ENCODE results near the gene ZNF491. TPM values are rescaled to one million over a fixed set of nuclear protein-coding genes. Genes with fewer than 3 reads are reported as not detected.
A peak's percentile ranks its signal among the peaks of the same experiment; 100 is the strongest.
"Not testable (repeated sequence)": the region's sequence is repeated elsewhere in the genome, so short reads cannot be mapped to it uniquely, and the experiment has no call there.

The ZNF491 gene
- 0.80 and 0.90 TPM in 2 replicates for total RNA-seq (2014; rRNA removed)
- polyA plus RNA-seq (2012) = 0.60 TPM

DNA sequence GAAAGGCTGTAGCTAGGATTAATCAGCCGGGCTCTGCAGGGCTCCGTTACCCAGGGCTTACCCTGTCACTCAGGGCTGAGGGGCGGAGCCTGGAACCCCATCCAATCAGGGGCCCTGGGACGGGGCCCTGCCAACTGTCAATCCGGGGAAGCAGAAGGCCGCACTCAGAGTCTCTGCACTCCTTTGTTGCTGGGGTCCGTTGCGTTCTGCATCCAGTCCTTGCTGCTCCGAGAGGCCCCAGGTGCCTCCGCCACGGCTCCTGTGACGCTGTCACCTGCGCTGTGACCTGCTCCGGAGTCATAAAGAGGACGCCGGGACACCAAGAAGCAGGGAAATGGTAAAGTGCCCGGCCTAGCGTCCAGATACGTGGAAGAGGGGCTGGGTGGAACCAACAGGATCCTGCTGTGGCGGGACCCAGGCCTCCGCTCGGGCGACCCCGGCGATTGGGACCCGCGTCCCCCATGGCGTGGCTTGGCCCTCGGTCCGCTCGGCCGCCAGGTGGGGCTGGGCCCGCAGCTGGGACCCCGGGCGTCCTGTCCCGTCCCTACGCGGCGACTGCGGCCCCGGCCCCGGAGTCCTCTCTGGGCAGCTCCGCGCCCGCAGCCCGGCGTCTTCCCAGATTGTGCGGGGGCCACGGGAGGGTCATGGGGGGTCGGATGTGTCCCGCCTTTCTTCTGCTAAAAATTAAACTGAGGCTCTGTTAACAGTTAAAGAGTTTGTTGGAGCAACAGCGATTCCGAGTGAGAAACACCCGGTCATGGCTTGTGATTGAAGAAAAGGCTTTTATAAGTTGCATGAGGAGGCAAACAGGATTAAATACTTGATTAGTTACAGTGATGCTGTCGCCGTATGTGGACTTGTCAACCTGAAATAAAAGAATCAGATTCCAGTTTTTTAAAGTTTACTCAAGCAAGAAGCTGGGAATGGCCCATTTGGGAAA is at the start of gene ZNF491:
TSS of gene ZNF491 (plus strand) at position 133 of the 940 bp plus-strand sequence. CDS start 7,431 bp downstream, outside the sequence.
- DNase-seq (ENCODE audit: low read depth) = peak; percentile 71

DNA sequence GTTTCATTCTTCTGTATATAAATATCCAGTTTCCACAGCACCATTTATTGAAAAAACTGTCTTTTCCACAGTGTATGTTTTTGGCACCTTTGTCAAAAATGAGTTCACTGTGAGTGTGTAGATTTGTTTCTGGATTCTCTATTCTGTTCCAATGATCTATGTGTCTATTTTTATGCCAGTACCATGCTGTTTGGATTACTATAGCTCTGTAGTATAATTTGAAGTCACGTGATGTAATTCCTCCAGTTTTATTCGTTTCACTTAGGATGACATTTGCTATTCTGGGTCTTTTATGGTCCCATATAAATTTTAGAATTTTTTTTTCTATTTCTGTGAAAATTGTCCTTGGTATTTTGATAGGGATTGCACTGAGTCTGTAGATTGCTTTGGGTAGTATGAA is 48.6 kb upstream of the ZNF491 start:
- no peak for DNase-seq (ENCODE audit: low read depth)

DNA sequence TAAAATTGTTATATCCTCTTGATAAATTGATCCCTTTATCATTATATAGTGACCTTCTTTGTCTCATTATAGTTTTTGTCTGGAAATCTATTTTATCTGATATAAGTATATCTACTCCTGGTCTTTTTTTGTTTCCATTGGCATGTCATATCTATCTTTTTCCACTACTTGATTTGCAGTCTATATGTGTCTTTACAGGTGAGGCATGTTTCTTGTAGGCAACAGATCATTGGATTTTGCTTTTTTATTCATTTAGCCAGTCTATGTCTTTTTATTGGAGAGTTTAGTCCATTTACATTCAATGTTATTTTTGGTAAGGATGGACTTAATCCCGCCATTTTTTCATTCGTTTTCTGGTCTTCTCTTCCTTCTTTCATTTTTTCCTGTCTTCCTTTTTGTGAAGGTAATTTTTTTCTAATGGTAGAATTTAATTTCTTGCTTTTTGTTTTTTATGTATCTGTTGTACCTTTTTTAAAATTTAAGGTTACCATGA is 46.0 kb upstream of the ZNF491 start:
- no peak for DNase-seq (ENCODE audit: low read depth)

DNA sequence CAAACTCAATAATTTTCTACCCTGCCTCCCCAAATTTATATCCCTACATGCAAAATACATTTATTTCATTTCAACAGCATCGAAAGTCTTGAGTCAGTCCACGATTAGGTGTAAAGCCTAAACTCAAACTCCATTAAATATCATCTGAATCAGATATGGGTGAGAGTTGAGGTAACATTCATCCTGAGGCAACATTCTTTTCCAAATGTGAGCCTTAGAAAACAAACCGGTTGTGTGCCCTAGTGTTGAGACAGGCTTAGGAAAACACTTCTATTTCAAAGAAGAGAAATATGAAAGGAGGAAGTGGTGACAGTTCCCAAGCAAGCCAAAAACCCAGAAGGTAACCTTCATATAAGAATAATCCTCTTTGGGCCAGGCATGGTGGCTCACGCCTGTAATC is 43.7 kb upstream of the ZNF491 start:
- DNase-seq (ENCODE audit: low read depth) = no peak

DNA sequence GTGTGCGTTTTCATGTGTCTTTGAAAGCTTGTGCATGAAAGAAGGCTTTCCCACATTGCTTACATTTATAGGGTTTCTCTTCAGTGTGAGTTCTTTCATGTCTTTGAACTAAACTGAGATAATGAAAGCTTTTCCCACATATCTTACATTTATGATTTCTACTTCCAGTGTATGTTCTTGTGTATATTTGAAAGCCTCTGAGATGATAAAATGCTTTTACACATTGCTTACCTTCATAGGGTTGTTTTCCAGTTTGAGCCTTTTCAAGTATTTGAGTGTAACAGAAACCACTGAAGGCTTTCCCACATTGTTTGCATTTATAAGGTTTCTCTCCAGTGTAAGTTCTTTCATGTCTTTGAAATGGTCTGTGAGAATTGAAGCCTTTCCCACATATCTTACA is 41.4 kb upstream of the ZNF491 start:
- DNase-seq (ENCODE audit: low read depth) = no peak

DNA sequence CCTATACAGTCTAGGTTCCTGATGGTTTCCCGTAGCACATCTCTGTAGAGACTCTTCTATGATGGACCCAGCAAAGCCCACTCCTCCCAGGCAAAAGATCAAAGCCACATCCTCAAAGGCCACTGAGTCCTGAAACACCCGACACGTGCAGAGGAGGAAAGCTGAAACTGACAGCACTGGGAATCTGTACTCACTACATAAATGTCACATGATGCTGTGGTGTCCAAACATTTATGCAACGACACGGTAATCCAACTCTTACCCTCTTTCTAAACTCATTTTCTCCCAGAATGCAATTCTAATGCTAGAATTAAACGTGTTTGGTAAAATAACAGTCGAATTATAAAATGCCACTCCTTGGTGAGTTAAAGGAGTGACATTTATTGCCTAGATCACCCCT is 38.5 kb upstream of the ZNF491 start:
- DNase-seq (ENCODE audit: low read depth) = no peak

DNA sequence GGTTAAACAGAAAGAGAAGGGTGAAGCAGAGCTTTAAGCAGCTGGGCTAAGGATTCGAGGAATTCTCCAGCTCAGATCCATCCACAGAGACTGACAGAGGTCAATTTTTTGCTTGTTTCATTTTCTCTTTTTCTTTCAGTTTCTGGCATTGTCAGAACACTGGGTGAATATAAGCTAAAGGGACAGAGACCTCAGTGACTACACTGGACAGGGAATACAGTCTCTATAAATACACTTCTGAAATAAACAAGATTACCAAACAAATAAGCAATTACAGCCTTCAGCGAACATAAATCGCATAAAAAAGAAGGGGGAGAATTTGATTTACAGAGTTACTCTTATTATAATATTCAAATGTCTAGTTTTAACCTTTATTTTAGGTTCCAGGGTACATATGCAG is 35.2 kb upstream of the ZNF491 start:
- no peak for DNase-seq (ENCODE audit: low read depth)

DNA sequence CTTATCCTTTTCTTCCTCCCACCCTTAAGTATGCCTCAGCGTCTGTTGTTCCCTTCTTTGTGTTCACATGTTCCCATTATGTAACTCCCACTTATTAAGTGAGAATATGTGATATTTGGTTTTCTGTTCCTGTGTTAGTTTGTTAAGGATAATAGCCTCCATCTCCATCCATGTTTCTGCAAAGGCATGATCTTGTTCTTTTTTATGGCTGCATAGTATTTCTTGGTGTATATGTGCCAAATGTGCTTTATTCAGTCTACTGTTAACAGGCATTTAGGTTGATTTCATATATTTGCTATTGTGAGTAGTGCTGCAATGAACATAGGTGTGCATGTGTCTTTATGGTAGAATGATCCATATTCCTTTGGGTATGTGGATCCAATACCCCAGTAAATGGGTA is 34.7 kb upstream of the ZNF491 start:
- DNase-seq (ENCODE audit: low read depth) = no peak

DNA sequence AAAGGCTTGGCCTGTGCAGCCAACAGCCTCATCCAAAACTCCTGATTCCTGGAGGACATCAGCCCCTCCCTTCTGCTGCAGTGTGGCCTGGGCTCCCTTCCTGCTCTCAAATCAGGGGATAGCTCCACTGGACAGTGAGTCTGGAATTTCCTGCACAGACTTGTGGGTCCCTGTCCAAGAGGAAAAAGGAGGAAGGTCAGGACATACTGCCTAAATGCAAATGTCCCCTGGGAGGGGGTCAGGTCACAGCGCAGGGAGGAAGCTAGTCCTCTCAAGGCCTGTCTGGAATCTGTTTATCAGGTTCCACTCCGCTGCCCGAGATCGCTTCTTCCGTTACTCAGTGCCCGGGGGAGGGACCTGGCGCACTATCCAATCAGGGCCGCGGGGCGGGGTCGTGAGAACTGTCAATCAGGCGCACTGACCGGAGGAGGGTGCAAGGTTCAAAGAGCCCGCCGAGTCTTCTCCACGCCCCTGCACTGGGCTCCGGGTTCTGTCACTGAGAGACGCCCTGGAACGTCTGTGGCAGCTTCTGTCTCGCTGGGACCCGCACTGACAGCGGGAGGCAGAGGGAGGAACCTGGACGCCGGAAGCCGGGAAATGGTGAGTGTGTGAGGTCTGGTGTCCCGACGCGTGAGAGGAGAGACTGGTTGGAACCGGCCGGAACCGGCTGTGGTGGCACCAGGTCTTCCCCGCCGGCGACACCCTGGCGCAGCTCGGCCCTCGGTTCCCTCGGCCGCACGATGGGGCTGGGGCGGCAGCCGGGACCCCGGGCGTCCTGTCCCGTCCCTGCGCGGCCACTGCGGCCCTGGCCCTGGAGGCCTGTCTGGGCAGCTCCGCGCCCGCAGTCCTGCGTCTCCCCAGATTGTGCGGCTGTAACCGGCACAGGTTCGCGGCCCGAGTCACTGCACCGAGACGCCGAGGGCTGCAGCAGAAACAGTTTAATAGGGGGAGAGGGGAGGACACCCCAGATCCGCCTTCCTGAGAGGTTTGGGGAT is 31.4 kb upstream of the ZNF491 start, which contains the start of gene ZNF441:
TSS of gene ZNF441 (plus strand) at position 404 of the 995 bp plus-strand sequence. CDS start at position 598, 194 bp downstream.
- peak; percentile 94 for DNase-seq (ENCODE audit: low read depth)

DNA sequence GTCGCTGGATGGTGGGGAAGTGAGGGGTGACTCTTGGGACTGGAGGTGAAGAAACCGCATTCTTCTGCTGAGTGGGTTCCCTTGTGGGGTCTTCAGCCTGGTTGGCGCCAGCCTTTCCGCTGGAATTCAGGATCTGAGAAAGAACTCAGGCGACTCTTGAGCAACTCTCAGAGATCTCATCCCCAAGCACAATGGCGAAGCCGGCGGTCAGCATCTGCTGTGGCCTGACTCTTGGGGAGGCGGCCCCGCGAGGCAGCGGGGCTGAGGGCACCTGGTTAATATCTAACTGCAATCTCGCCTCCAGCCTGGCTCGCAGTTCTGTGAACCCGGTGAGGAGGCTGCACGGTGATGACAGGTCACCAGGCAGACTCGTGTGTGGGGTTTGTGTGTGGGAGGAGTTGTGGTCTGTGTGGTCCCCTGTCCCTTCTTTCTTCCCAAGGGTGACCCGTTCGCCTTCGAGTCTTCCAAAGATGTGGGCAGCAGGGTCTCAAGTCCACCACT is 30.6 kb upstream of the ZNF491 start:
- peak; percentile 43 for DNase-seq (ENCODE audit: low read depth)

DNA sequence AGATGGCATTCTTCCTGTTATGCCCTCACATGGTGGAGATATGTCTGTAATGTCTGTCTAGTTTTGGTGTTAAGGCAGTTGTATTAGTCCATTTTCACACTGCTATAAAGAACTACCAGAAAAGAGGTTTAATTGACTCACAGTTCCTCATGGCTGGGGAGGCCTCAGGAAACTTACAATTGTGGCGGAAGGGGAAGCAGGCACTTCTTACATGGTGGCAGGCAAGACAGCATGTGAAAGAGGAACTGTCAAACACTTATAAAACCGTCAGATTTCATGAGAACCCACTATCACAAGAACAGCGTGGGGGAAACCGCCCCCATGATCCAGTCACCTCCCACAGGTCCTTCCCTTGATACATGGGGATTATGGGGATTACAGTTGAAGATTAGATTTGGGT is 28.3 kb upstream of the ZNF491 start:
- DNase-seq (ENCODE audit: low read depth) = no peak

DNA sequence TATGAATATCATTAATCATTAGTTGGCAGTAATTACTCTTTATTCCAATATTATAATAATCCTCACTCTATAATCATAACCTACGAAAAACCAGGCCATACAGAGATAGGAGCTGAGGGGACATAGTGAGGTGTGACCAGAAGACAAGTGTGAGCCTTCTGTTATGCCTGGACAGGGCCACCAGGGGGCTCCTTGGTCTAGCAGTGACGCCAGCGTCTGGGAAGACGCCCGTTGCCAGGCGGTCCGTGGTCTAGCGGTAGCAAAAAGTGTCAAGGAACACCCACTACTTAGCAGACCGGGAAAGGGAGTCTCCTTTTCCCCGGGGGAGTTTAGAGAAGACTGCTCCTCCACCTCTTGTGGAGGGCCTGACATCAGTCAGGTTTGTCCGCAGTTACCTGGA is 26.8 kb upstream of the ZNF491 start:
- DNase-seq (ENCODE audit: low read depth) = not testable (repeated sequence)

DNA sequence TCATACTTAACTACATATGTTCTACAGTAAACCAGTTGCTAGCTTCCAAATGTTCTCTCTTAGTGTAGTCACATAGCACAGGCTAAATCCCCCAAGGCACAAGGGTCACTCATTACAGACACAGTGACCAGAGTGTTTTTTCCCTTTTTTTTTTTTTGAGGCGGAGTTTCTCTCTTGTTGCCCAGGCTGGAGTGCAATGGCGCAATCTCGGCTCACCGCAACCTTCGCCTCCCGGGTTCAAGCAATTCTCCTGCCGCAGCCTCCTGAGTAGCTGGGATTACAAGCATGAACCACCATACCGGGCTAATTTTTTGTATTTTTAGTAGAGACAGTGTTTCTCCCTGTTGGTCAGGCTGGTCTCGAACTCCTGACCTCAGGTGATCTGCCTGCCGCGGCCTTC is 21.7 kb upstream of the ZNF491 start:
- DNase-seq (ENCODE audit: low read depth) = not testable (repeated sequence)

DNA sequence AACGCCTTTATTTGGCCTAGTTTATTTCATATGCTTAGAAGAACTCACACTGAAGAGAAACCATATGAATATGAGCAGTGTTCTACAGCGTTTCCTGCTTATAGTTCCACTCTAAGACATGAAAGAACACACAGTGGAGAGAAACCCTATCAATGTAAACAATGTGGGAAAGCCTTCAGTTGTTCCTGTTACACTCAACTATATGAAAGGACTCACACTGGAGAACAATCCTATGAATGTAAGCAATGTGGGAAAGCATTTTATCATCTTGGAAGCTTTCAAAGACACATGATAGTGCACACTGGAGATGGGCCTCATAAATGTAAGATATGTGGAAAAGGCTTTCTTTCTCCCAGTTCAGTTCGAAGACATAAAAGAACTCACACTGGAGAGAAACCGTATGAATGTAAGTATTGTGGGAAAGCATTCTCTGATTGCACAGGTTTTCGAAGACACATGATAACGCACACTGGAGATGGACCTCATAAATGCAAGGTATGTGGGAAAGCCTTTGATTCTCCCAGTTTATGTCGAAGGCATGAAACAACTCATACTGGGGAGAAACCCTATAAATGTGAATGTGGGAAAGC is 17.8 kb upstream of the ZNF491 start:
- no peak for DNase-seq (ENCODE audit: low read depth)

DNA sequence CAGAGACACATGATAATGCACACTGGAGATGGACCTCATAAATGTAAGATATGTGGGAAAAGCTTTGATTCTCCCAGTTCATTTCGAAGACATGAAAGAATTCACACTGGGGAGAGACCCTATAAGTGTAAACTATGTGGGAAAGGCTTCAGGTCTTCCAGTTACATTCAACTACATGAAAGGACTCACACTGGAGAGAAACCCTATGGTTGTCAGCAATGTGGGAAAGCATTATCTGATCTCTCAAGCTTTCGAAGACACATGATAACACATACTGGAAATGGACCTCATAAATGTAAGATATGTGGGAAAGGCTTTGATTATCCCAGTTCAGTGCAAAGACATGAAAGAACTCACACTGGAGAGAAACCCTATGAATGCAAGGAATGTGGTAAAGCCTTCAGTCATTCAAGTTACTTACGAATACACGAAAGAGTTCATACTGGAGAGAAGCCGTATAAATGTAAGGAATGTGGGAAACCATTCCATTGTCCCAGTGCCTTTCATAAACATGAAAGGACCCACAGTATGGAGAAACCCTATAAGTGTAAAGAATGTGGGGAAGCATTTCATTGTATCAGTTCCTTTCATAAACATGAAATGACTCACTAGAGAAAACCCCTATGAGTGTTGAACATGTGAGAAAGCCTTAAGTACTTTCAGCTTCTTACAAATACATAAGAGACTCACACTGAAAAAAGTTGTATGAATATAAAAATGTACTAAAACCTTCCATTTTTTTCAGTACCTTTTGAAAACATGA is 16.8 kb upstream of the ZNF491 start:
- DNase-seq (ENCODE audit: low read depth) = peak; percentile 25

DNA sequence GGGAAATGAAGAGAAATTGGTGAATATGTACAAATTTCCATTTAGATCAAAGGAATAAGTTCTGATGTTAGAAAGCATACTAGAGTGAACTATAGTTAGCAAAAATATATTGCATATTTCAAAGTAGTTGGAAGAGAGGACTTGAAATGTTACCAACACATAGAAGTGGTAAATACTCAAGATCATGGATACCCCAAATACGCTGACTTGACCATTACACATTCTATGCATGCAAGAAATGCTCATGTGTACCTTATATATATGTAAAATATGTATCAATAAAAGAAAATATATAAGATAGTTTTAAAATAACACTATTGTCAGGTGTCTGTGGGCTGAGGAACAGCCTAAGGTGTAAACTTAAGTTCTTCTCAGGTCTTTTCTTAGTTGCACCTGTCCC is 14.6 kb upstream of the ZNF491 start:
- no peak for DNase-seq (ENCODE audit: low read depth)

DNA sequence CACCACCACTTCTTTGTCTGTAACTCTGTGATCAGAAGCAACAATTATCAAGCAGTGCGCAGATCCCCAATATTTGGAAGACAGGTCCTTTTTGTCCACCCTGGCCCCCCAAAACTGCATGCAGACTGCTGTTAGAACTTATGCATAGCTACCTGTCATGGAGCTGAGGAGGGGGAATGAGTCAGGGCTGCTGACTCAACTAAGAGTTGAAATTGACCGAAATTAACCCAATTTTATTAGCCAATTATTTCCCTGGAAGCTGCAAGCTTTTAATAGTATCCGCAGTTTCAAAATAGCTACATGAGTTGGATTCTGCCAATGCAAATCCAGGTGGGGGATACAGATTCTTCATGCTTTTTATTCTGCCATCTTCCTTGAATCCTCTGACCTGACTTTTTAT is 14.0 kb upstream of the ZNF491 start:
- no peak for DNase-seq (ENCODE audit: low read depth)

DNA sequence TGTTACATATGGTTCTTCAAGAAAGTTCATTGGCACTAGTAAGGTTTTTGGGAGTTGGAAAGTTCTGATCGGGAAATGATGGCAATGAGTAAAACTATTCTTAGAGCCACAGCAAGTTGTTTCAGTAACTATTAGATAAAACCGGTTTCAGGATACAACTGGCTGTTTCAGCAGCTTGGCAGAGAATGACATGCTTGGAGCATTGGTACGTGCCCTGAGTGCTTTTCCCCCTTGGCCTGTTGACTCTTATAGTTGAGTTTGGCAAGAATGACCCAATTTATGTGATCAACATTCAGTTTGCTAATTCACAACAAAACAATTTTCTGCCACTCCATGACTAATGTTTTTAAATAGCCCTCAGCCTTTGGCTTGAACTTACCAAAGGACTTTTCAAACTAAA is 10.8 kb upstream of the ZNF491 start:
- DNase-seq (ENCODE audit: low read depth) = no peak

DNA sequence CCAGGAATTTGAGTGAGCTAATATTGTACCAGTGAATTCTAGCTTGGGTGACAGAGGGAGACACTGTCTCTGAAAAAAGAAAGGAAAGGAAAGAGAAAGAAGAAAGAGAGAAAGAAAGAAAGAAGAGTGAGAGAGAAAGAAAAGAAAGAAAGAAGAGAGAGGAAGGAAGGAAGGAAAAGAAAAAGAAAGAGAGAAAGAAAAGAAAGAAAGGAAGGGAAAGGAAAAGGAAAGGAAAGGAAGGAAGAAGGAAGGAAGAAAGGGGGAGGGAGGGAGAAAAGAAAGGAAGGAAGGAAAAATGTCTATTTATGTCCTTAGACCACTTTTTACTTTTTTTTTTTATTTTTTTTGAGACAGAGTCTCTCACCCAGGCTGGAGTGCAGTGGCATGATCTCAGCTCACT is 5.4 kb upstream of the ZNF491 start:
- no peak for DNase-seq (ENCODE audit: low read depth)

DNA sequence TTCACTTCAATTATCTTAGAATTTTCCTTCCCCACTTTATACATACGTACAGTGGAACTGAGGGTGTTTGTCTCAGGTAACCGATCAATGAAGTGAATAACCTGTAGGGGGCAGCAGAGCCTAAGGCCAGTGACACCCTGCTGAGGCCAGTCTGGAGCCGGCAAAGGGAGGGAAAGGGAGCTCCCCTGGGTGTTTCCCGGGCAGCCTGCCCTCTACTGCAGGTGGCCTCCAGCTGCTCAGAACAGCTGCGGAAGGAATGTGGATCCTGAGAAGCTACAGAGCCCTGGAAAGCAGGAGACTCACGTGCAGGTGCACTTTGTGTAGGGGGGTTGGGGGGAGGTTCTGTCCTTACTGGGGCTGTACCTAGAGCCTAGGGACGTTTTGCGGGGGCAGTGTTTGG is 832 bp upstream of the ZNF491 start:
- DNase-seq (ENCODE audit: low read depth) = peak; percentile 91

Measured in LHCN-M2 (cell line).